HG03469 (cell line): ENCODE results near the gene ATP11B.
A peak's percentile ranks its signal among the peaks of the same experiment; 100 is the strongest.

Experiments used
- ATAC-seq: cut with Tn5 transposase; IDR thresholded peaks from one replicate; pipeline ENCODE4 v1.9.1; 2021; ENCODE audit warnings: mild to moderate bottlenecking, moderate library complexity, moderate number of reproducible peaks; ENCODE audit not compliant: unreplicated experiment

ATP11B gene

GRCh38 chr3:182908471-182908870 lies 115.2 kb downstream of the ATP11B start:
- ATAC-seq = no peak

GRCh38 chr3:182909318-182910040 lies 116.2 kb downstream of the ATP11B start:
- ATAC-seq = no peak

- ATAC-seq = no peak
These were observed 117.9 kb downstream of the ATP11B start for GRCh38 chr3:182910936-182911781.

GRCh38 chr3:182911782-182912111 lies 118.4 kb downstream of the ATP11B start:
- ATAC-seq = no peak

GRCh38 chr3:182912474-182912873 lies 119.2 kb downstream of the ATP11B start:
- ATAC-seq = no peak

- ATAC-seq = peak; percentile 68
These were observed 120.6 kb downstream of the ATP11B start for GRCh38 chr3:182913889-182914288.

GRCh38 chr3:182914341-182914740 lies 121.0 kb downstream of the ATP11B start:
- peak; percentile 36 for ATAC-seq

- ATAC-seq = no peak
These were observed 123.8 kb downstream of the ATP11B start for GRCh38 chr3:182917134-182917533.

- ATAC-seq = no peak
These were observed 126.6 kb downstream of the ATP11B start for GRCh38 chr3:182919866-182920357.

GRCh38 chr3:182920515-182921084 lies 127.3 kb downstream of the ATP11B start:
- ATAC-seq = no peak

- no peak for ATAC-seq
These were observed 128.5 kb downstream of the ATP11B start for GRCh38 chr3:182921665-182922355.

GRCh38 chr3:182925330-182925943 lies 132.1 kb downstream of the ATP11B start:
- ATAC-seq = peak; percentile 94

GRCh38 chr3:182925944-182926337 lies 132.6 kb downstream of the ATP11B start:
- ATAC-seq = no peak

GRCh38 chr3:182935803-182936202 lies 142.5 kb downstream of the ATP11B start:
- ATAC-seq = no peak

GRCh38 chr3:182936239-182936917 lies 143.1 kb downstream of the ATP11B start:
- no peak for ATAC-seq

GRCh38 chr3:182936918-182937285 lies 143.6 kb downstream of the ATP11B start:
- no peak for ATAC-seq

GRCh38 chr3:182937293-182938051 lies 144.2 kb downstream of the ATP11B start:
- peak; percentile 64 for ATAC-seq

GRCh38 chr3:182940266-182940808 lies 147.0 kb downstream of the ATP11B start:
- ATAC-seq = no peak

GRCh38 chr3:182941719-182942118 lies 148.4 kb downstream of the ATP11B start:
- no peak for ATAC-seq
